Measurements from ENCODE around the gene KIFC3. TPM values are rescaled to one million over a fixed set of nuclear protein-coding genes. Genes with fewer than 3 reads are reported as not detected.
"Not testable (repeated sequence)": the region's sequence is repeated elsewhere in the genome, so short reads cannot be mapped to it uniquely, and the experiment has no call there.

The KIFC3 gene
- polyA plus RNA-seq, 3 donors = 41.7 to 49.0 (median 42.4) TPM

GRCh38 chr16:57826052-57826451, 23.8 kb upstream of the KIFC3 start:
- no peak for DNase-seq (ENCODE audit: low read depth in 3 of 3, low spot score in 2 of 3)

DNA sequence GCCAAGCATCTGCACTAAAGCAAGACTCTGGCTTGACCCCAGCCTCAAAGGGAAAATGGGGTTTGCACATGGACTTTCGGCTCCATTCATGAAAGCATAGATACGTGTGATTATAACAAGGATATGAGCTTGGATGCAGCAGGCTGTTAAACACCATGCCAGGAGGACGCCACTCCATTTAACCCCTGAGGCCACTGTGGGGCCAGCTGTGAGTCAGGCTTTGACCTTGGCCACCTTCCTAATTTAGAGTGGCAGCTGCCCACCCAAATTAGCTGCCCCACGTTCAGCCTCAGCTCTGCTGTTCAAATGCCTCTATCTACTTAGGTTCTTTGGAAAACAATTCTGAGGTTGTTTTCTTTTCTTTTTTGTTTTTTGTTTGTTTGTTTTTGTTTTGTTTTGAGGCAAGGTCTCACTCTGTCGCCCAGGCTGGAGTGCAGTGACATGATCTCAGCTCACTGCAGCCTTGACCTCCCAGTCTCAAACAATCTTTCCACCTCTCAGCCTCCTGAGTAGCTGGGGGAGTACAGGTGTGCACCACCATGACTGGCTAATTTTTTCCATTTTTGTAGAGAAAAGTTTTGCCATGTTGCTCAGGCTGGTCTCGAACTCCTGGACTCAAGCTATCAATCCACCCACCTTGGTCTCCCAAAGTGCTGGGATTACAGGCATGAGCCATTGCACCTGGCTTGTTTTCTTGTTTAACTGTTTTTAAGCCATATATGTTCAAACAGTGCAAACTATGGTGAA, 23.2 kb upstream of the KIFC3 start:
- DNase-seq (ENCODE audit: low read depth in 3 of 3, low spot score in 2 of 3) = no peak

GRCh38 chr16:57824888-57825287, 22.6 kb upstream of the KIFC3 start:
- no peak for DNase-seq (ENCODE audit: low read depth in 3 of 3, low spot score in 2 of 3)

DNA sequence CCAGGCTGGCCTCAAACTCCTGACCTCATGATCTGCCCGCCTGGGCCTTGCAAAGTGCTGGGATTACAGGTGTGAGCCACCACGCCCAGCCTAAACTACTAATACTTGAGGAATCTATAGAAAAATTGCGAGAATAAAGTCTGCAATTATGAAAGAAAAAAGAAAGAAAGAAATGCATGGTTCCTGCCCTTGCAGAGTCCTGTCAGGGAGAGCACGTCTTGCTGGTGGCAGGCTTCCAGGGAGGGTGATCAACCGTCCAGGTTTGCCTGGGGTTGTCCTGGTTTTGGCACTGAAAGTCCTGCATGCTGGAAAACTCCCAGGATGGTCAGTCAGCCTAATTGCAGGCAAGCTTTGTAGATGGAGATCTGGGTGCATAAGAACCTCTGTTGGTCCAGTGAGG, 21.5 kb upstream of the KIFC3 start:
- no peak for DNase-seq (ENCODE audit: low read depth in 3 of 3, low spot score in 2 of 3)

DNA sequence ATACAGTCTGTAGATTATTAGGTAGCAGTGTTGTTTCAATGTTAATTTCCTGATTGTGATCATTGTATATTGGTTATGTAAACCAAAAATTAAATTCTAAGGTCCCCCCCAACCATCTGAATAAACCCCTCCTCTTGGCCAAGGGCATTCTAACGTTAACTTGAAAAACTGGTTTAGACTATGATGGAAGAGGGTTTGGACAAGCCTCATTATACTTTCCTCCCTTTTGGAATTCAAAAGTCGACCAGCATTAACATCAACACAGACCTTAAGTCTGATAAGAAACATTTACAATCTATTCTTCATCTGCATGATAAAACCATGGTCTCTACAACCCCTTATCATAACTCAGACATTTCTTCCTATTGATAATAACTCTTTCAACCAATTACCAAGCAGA, 20.6 kb upstream of the KIFC3 start:
- DNase-seq (ENCODE audit: low read depth in 3 of 3, low spot score in 2 of 3) = no peak

- DNase-seq (ENCODE audit: low read depth in 3 of 3, low spot score in 2 of 3) = no peak
Measured at GRCh38 chr16:57822018-57822553, 19.8 kb upstream of the KIFC3 start.

GRCh38 chr16:57821149-57821971, 19.1 kb upstream of the KIFC3 start:
- no peak for DNase-seq (ENCODE audit: low read depth in 3 of 3, low spot score in 2 of 3)

- no peak for DNase-seq (ENCODE audit: low read depth in 3 of 3, low spot score in 2 of 3)
Measured at GRCh38 chr16:57818377-57819064, 16.2 kb upstream of the KIFC3 start.

DNA sequence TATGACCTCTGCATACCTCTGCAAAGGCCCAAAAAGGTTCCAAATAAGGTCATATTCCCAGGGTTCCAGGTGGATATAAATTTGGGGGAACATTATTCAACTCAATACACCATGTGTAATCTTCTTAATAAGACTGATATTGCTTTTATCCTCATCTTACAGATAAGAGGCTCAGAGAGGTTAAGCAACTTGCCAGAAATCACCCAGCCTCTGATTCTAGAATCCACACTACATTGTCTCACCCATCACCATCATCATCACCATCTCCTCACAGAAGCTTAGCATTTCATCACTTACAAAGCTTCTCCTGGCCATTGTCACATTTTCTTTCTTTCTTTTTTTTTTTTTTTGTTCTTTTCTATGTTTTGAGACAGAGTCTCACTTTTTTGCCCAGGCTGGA, 15.4 kb upstream of the KIFC3 start:
- no peak for DNase-seq (ENCODE audit: low read depth in 3 of 3, low spot score in 2 of 3)

DNA sequence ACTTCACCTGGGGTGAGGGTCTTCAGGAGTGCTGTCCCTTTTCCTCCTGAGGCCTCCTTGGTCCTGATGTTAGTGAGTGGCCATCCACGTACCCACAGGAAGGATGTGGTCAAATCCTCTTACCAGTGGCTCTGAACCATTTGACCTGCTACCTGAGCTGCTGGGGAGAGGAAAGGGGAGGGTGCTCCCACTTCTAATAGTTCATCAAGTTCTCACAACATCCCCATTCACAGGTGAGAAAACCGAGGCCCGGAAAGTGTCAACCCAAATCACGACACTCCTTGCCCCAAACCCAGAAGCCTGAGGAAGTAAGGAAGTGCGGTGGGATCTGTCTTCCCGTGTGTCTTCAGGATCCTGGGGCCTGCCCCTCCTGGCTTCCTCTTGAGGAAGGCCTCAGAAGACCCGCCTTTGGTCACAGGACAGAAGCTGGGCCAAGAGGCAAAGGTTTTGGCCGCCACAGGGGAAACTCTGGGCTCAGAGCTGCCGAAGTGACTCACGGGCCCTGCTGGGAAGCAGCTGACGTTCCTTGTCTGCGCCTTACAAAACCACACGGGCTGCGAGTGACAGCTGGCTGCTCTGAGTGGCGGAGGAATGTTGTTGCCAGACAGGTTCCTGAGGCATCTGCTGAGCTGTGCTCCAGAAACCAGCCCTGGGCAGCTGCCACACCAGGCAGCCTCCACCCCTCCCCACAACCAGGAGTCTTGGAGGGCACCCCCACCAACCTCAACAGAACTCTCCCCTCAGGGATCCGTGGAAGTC, 13.9 kb upstream of the KIFC3 start:
- DNase-seq (ENCODE audit: low read depth in 3 of 3, low spot score in 2 of 3) = no peak

GRCh38 chr16:57814896-57815295, 12.6 kb upstream of the KIFC3 start:
- DNase-seq (ENCODE audit: low read depth in 3 of 3, low spot score in 2 of 3) = no peak

GRCh38 chr16:57813466-57813865, 11.2 kb upstream of the KIFC3 start:
- DNase-seq (ENCODE audit: low read depth in 3 of 3, low spot score in 2 of 3) = no peak

DNA sequence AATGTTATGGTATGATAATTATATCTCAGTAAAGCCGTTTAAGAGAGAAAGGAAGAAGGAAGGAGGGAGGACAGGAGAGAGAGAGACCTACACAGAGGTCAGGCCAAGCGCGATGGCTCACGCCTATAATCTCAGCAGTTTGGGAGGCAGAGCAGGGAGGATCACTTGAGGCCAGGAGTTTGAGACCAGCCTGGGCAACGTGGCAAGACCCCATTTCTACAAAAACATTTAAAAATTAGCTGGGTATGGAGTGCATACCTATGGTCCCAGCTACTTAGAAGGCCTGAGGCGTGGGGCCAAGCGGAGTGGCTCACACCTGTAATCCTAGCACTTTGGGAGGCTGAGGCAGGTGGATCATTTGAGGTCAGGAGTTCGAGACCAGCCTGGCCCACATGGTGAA, 9.0 kb upstream of the KIFC3 start:
- DNase-seq (ENCODE audit: low read depth in 3 of 3, low spot score in 2 of 3) = not testable (repeated sequence)

DNA sequence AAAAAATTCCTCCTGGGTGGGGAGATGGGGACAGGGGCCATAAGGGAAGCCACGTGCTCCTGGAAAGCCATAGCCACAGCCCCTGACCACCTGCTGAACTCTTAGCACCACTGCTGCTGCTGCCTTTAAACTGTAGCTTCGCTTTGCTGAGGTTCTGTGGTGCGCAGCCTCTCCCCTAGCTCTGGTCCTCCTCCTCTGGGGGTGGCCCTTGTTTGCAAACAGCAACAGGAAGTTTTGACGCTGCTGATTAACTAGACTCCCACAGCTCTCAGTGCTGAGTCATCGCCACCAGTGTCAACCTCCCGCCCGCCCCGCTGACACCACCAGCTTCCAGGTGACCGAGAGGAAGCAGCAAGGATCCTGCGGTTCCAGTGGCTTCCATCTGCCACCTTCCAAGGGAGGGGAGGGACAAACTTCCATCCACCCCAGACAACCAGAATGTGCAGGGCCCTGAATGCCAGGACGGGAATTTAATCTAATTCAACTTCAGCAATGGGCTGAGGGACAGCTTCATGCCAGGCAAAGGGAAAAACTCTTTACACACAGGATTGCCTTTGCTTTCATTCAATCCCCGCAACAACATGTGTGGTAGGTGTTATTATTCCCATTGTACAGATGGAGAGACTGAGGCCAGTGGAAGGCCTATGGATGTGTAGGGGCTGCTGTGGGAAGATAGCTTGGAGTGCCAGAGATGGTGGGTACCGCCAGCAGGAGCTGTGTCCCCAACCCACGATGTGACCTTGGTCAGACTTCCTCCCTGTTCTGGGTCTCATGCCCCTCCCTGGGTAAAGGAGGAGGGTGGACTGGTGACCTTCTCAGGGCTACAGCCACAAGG, 8.1 kb upstream of the KIFC3 start:
- no peak for DNase-seq (ENCODE audit: low read depth in 3 of 3, low spot score in 2 of 3)

DNA sequence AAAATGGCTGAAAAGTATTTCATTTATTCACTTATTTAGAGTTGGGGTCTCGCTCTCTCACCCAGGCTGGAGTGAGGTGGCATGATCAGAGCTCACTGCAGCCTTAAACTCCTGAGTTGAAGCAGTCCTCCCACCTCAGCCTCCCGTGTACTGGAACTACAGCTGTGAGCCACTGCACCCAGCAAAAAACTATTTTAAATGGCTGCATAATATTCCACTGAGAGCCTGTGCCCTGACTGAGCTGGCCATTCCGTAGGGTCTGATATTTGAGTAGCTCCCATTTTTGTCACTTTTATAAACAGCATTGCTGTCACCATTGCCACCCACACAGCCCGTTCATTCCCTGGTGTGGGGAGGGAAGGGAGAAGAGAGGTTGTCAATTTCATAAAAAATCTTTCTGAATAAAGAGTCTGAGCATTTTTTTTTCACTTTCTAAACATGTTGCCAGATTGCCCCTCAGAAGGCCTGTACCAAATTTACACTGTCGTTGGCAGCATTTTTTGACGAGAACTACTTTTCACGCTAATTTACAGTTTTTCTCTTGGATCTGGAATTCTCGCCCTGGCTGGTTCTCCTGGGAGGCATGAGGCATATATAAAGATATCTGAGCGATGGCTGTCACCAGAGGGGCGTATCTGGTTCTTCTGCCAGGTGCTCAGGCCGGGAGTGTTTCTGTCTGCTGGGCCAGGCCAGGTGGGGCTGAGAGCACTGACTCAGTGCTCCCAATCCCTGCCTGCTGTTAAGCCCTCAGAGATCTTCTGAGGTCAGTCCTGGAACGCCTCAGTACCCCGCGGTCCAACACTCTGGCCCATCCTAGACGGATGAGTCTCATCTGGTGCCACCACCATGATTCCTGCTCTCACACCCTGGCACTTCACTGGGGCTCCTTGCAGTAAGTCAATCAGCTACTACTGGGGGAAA, 7.2 kb upstream of the KIFC3 start:
- no peak for DNase-seq (ENCODE audit: low read depth in 3 of 3, low spot score in 2 of 3)

DNA sequence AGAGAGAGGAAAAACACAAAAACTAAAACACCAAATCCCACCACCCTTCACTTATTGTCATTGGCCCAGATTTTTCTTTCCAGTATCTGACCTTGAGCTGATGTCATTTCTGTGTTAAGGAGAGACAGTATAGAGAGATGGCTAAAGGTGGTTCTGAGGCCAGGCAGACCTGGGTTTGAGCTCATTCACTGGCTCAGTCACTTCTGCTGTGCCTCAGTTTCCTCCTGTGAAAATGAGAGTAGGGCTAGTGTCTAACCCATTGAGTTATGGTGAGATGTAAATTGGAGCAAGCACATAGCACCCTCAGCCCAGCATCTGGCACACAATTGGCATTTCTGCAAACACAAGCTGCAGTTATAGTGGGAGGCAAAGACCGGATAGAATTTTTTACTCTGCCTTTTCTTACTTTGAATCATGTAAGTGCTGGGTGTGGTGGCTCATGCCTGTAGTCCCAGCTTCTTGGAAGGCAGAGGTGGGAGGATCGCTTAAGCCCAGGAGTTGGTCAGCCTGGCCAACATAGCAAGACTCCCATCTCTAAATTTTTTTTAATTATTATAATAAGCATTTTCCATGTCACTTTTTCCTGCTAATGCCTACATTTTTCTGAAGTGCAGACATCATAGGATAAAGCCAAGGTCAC, 6.4 kb upstream of the KIFC3 start:
- DNase-seq (ENCODE audit: low read depth in 3 of 3, low spot score in 2 of 3) = no peak

- no peak for DNase-seq (ENCODE audit: low read depth in 3 of 3, low spot score in 2 of 3)
Measured at GRCh38 chr16:57807968-57808528, 5.8 kb upstream of the KIFC3 start.
